HCT116 (cell line): ENCODE data around the gene FEZF2. TPM values are rescaled to one million over a fixed set of nuclear protein-coding genes. Genes with fewer than 3 reads are reported as not detected.

Experiments
- ATAC-seq: fragments of 200-7000 bp; cut with Tn5 transposase; 2 replicates; pipeline ENCODE4 v1.9.1; 2020; ENCODE audit warnings: mild to moderate bottlenecking, moderate library complexity
- Bru-seq: library from RNA; stranded (reverse); fragments of 400-500 nt; gene quantifications from one replicate; lab custom pipeline; 2021; lab: Mats Ljungman, UMichigan
- BruChase-seq, 2 experiments: library from RNA; stranded (reverse); fragments of 400-500 nt; gene quantifications; one replicate each; lab custom pipeline; 2021; lab: Mats Ljungman, UMichigan
- BruUV-seq: library from RNA; stranded (reverse); fragments of 400-500 nt; replicated peaks from 2 replicates; lab custom pipeline; 2021; lab: Mats Ljungman, UMichigan
- CTCF ChIA-PET: fragments of 300-600 bp; sonication (Branson Sonifier 250); formaldehyde crosslinking; loops from one replicate; lab custom pipeline; 2021; ENCODE audit warnings: antibody characterized with exemption; lab: Charles Lee
- POLR2A ChIA-PET: fragments of 300-600, 350-600 bp; sonication (Branson Sonifier 250); formaldehyde crosslinking; loops from one replicate; lab custom pipeline; 2021; ENCODE audit warnings: antibody characterized with exemption; lab: Charles Lee
- RAD21 ChIA-PET, 2 experiments: fragments of 300-600 bp; sonication (Branson Sonifier 250); formaldehyde crosslinking; loops; one replicate each; lab custom pipeline; 2023; ENCODE audit warnings: low total read pairs in 2 of 2; ENCODE audit not compliant: uncharacterized antibody in 2 of 2, unreplicated experiment in 2 of 2, low non-redundant PET in 1 of 2; lab: Charles Lee
- DNase-seq: peaks from one replicate; pipeline ENCODE4 v3.0.0-alpha.2; 2010; ENCODE audit warnings: low read depth, low spot score
- H2AFZ ChIP-seq: fragments of 200-600 bp; shearing (Covaris generic), sonication (generic); 2 replicates; pipeline ENCODE4 v1.6.1; 2017; ENCODE audit warnings: low read depth, mixed run types, mixed read lengths, antibody characterized with exemption, low read length; ENCODE audit not compliant: poor library complexity, severe bottlenecking
- H3K27ac ChIP-seq: 2 replicates; pipeline ENCODE4 v1.5.1; 2012; ENCODE audit warnings: low read depth, low read length
- H3K27me3 ChIP-seq: fragments of 200-600 bp; sonication (generic); 2 replicates; pipeline ENCODE4 v1.6.1; 2016; ENCODE audit warnings: mixed run types, low read length, mixed read lengths; ENCODE audit not compliant: insufficient read depth
- H3K36me3 ChIP-seq, 2 experiments: fragments of 200-500 bp in 1 of 2; fragments of 200-600 bp in 1 of 2; sonication (Bioruptor generic) in 1 of 2; sonication (generic) in 1 of 2; 2 replicates each; pipeline versions ENCODE4 v1.5.1 to v1.6.1; 2014 to 2016; ENCODE audit warnings: low read length in 2 of 2, inconsistent platforms in 1 of 2, mixed read lengths in 1 of 2, mixed run types in 1 of 2; ENCODE audit not compliant: insufficient read depth in 2 of 2, control insufficient read depth in 1 of 2
- H3K4me1 ChIP-seq, 2 experiments: fragments of 200-600 bp in 1 of 2; sonication (generic) in 1 of 2; 2 replicates each; pipeline versions ENCODE4 v1.5.1 to v1.6.1; 2012 to 2017; ENCODE audit warnings: low read length in 2 of 2, inconsistent platforms in 1 of 2, mild to moderate bottlenecking in 1 of 2, mixed read lengths in 1 of 2, mixed run types in 1 of 2, moderate library complexity in 1 of 2; ENCODE audit not compliant: insufficient read depth in 2 of 2, control insufficient read depth in 1 of 2
- H3K4me2 ChIP-seq: fragments of 200-600 bp; sonication (generic); 2 replicates; pipeline ENCODE4 v1.6.1; 2017; ENCODE audit warnings: mixed run types, low read length, mixed read lengths
- H3K4me3 ChIP-seq, 2 experiments: fragments of 200-600 bp in 1 of 2; sonication (generic) in 1 of 2; replicated peaks in 1 of 2; 2 replicates each; pipeline ENCODE4 v1.5.1; 2011 to 2016; ENCODE audit warnings: low read length in 2 of 2, control low read depth in 1 of 2, low read depth in 1 of 2, mild to moderate bottlenecking in 1 of 2, mixed read lengths in 1 of 2, mixed run types in 1 of 2
- H3K79me2 ChIP-seq: fragments of 200-600 bp; sonication (generic); 2 replicates; pipeline ENCODE4 v1.6.1; 2017; ENCODE audit warnings: mild to moderate bottlenecking, mixed run types, low read length, moderate library complexity, mixed read lengths; ENCODE audit not compliant: insufficient read depth
- H3K9ac ChIP-seq: fragments of 200-600 bp; sonication (generic); 2 replicates; pipeline ENCODE4 v1.6.1; 2016; ENCODE audit warnings: low read length, mixed read lengths
- H3K9me2 ChIP-seq: fragments of 200-600 bp; sonication (generic), shearing (Covaris generic); 2 replicates; pipeline ENCODE4 v1.6.1; 2017; ENCODE audit warnings: mixed run types, mild to moderate bottlenecking, moderate library complexity; ENCODE audit not compliant: insufficient read depth
- H3K9me3 ChIP-seq, 2 experiments: fragments of 200-500 bp in 1 of 2; fragments of 200-600 bp in 1 of 2; sonication (Bioruptor generic) in 1 of 2; sonication (generic) in 1 of 2; 2 replicates each; pipeline ENCODE4 v1.6.1; 2014 to 2017; ENCODE audit warnings: low read length in 2 of 2, mixed read lengths in 2 of 2, inconsistent platforms in 1 of 2, low read depth in 1 of 2, mild to moderate bottlenecking in 1 of 2, mixed run types in 1 of 2, moderate library complexity in 1 of 2; ENCODE audit not compliant: control insufficient read depth in 1 of 2, insufficient read depth in 1 of 2
- H4K20me1 ChIP-seq: fragments of 200-600 bp; sonication (generic), shearing (Covaris generic); 2 replicates; pipeline ENCODE4 v1.6.1; 2017; ENCODE audit warnings: mixed run types, mild to moderate bottlenecking, moderate library complexity; ENCODE audit not compliant: insufficient read depth
- ATF3 ChIP-seq: IDR thresholded peaks from 2 replicates; pipeline ENCODE4 v1.6.1; 2012
- CBX3 ChIP-seq: IDR thresholded peaks from 2 replicates; pipeline ENCODE4 v1.6.1; 2012; ENCODE audit warnings: low read depth
- CEBPB ChIP-seq: IDR thresholded peaks from 2 replicates; pipeline ENCODE4 v1.6.1; 2012; ENCODE audit warnings: low read depth
- CTCF ChIP-seq, 3 experiments: fragments of 200-600 bp in 1 of 3; sonication (generic) in 1 of 3; IDR thresholded peaks in 2 of 3; conservative IDR thresholded peaks in 1 of 3; 2 replicates each; pipeline ENCODE4 v1.5.1; 2012 to 2017; ENCODE audit warnings: low read depth in 2 of 3, low read length in 2 of 3, antibody characterized with exemption in 1 of 3, borderline replicate concordance in 1 of 3, control low read depth in 1 of 3, mild to moderate bottlenecking in 1 of 3, mixed read lengths in 1 of 3, mixed run types in 1 of 3, moderate library complexity in 1 of 3; ENCODE audit not compliant: insufficient read depth in 1 of 3
- FOSL1 ChIP-seq: IDR thresholded peaks from 2 replicates; pipeline ENCODE4 v1.6.1; 2012; ENCODE audit warnings: low read depth
- MAX ChIP-seq: IDR thresholded peaks from 2 replicates; pipeline ENCODE4 v1.6.1; 2012
- POLR2AphosphoS5 ChIP-seq: IDR thresholded peaks from 2 replicates; pipeline ENCODE4 v1.6.1; 2011; ENCODE audit warnings: mild to moderate bottlenecking, low read depth, low read length, moderate library complexity
- REST ChIP-seq: IDR thresholded peaks from 2 replicates; pipeline ENCODE4 v1.6.1; 2012; ENCODE audit warnings: low read depth
- SRF ChIP-seq: IDR thresholded peaks from 2 replicates; pipeline ENCODE4 v1.6.1; 2012; ENCODE audit warnings: low read depth
- YY1 ChIP-seq: IDR thresholded peaks from 2 replicates; pipeline ENCODE4 v1.6.1; 2011; ENCODE audit warnings: low read length, low read depth, moderate library complexity, mild to moderate bottlenecking; ENCODE audit not compliant: insufficient replicate concordance; ENCODE audit errors: extremely low read depth
- ZFX ChIP-seq: fragments of 450-650 bp; IDR thresholded peaks from 2 replicates; pipeline ENCODE4 v1.6.1; 2017
- intact Hi-C: fragments of 100-400 bp; cut with micrococcal nuclease; formaldehyde crosslinking; loops from 2 replicates; pipeline ENCODE4 v1.10.0; 2022
- long read RNA-seq: library from polyadenylated mRNA; unstranded; transcript quantifications from one replicate; pipeline ENCODE4 v2.0.0, GENCODE V29; 2021; ENCODE audit not compliant: unreplicated experiment
- polyA plus RNA-seq: library from polyadenylated mRNA; unstranded; fragments of >200 nt; gene quantifications from 2 replicates; pipeline ENCODE4 v1.2.1, GENCODE V29; 2012; ENCODE audit warnings: missing spikeins
- total RNA-seq: library from RNA; stranded (reverse); gene quantifications from one replicate; pipeline ENCODE4 v1.2.1, GENCODE V29; 2021; ENCODE audit not compliant: unreplicated experiment

FEZF2 gene
- total RNA-seq (not detected), Bru-seq, nascent RNA (not detected), BruChase-seq, experiment 1, labeled RNA remaining after a 6-hour chase (not detected), BruChase-seq, experiment 2, labeled RNA remaining after a 2-hour chase (not detected)
- not detected in 2 replicates for polyA plus RNA-seq
- long read RNA-seq = 0 reads

- Histone ChIP-seq H3K79me2 (no peaks in the 10 kb centered on the region), H2AFZ (no peak within 1 kb of the TSS), H3K27me3 (peaks cover 19% of the 10 kb centered on the region; the same call in 1 of the 2 replicates), H3K9ac (no peak within 1 kb of the TSS), H3K4me1 (no peaks in the 10 kb centered on the region), H3K27ac (no peak within 1 kb of the TSS), H3K4me2 (no peak within 1 kb of the TSS), H3K36me3 (no peaks in the 10 kb centered on the region), H4K20me1 (no peaks in the 10 kb centered on the region), H3K4me3 (no peak within 1 kb of the TSS), H3K9me2 (no peaks in the 10 kb centered on the region), H3K9me3 (no peaks in the 10 kb centered on the region)
- POLR2A ChIA-PET = no interaction called here
- DNase-seq (no peak), ATAC-seq (no peak)
- RAD21 ChIA-PET = no interaction called here
- CTCF ChIA-PET = no interaction called here
- no TSS peak for BruUV-seq
- no peak for TF ChIP-seq CEBPB
- no peak for TF ChIP-seq CBX3
- TF ChIP-seq FOSL1 = no peak
- TF ChIP-seq POLR2AphosphoS5 = no peak
- no peak for TF ChIP-seq CTCF (IDR thresholded peaks at IDR 0.05 in 2 of 3, conservative IDR thresholded peaks at IDR 0.05 in 1 of 3; ENCODE audit: borderline replicate concordance in 1 of 3, insufficient read depth in 1 of 3, low read depth in 2 of 3, low read length in 2 of 3)
- no peak for TF ChIP-seq ZFX
- no peak for TF ChIP-seq MAX
- no peak for TF ChIP-seq ATF3
- TF ChIP-seq SRF = no peak
- TF ChIP-seq YY1 = no peak
- TF ChIP-seq REST = no peak
- intact Hi-C loops = no loop called here
Measured at GRCh38 chr3:62373215-62373614, at the start of gene FEZF2. TSS of gene FEZF2 (minus strand) at chr3:62373550. CDS start at chr3:62372868, 682 bp downstream.
